Measurements from ENCODE around the gene AOPEP. TPM values are rescaled to one million over a fixed set of nuclear protein-coding genes. Genes with fewer than 3 reads are reported as not detected.

AOPEP gene
- total and polyA plus RNA-seq, 9 of the 15 experiments (the other 6 are each of a cell fraction or from before 2014, with no cell fraction given): 4.5 to 19.3 (median 13.5) TPM

DNA sequence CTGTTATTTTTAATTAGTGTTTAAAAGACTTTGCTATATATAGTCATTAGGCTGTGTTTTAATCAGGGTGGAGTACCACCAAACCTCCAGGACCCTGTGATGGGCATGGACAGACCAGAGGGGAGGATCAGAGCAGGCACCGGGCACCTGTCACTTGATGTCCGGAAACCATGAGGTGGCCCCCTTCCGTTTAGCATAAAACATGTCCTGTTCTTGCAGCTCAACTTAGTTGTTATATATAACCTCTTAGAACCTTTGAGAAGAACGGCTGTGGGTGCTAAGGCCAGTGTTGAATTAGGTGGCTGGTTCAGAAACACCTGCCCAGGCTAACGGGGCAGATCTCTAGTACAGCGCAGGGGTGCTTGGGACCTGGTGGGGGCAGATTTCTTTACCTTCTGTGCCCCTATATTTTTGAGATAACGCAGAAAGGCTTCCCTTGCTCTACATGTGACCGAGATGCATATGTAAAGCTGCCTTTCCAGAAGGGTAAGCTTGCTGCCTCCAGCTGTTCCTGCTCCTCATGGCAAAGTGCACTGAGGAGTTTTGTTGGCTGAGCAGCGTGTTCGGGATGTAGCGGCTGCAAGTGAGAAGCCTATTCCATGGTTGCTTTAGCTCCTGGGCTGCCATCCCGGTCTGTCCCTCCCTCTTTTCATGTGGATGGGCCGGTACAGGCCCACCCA, 335.6 kb downstream of the AOPEP start:
- DNase-seq (ENCODE audit: extremely low read depth in 1 of 4, low spot score in 3 of 4) (no peak), FAIRE-seq (no peak), ATAC-seq (no peak)
- H2AFZ ChIP-seq (ENCODE audit: low read depth, low read length): no peak overlapping the region
- no peak overlapping the region for H3K4me2 ChIP-seq (ENCODE audit: insufficient read depth, low read length)
- CTCF ChIA-PET (ENCODE audit: low intra/inter-chr PET ratio): no interaction called here
- no peak overlapping the region for H3K9ac ChIP-seq (ENCODE audit: insufficient read depth in 1 of 2, low read depth in 2 of 2, low read length in 2 of 2)
- POLR2A ChIA-PET: no interaction called here
- no peaks in the 10 kb centered on the region for H3K9me3 ChIP-seq (replicated peaks; ENCODE audit: control insufficient read depth, insufficient read depth, low read depth, low read length)
- 80% methylated on average over 13 of the region's 13 CpGs for WGBS (ENCODE audit: insufficient coverage, low coverage, missing lambda C conversion rate)
- H3K27ac ChIP-seq (ENCODE audit: extremely low read depth, low read depth, low read length): no peak overlapping the region
- H3K36me3 ChIP-seq (ENCODE audit: control insufficient read depth, insufficient read depth, low read length): peaks cover 9% of the 10 kb centered on the region; the same call in 2 of the 3 replicates
- no TSS peak for BruUV-seq (replicated peaks)
- intact Hi-C loops (cut with micrococcal nuclease): no loop called here
- H3K4me3 ChIP-seq: no peak overlapping the region
- peaks cover 0 to 4% of the 10 kb centered on the region in 2 experiments; a peak in 1 of 5 replicates for H3K4me1 ChIP-seq (replicated peaks in 1 of 2; ENCODE audit: control insufficient read depth in 2 of 2, insufficient read depth in 2 of 2, low read length in 2 of 2)
- H4K20me1 ChIP-seq (replicated peaks; ENCODE audit: control insufficient read depth, insufficient read depth, low read length): no peaks in the 10 kb centered on the region
- H3K27me3 ChIP-seq (ENCODE audit: control insufficient read depth in 2 of 2, insufficient read depth in 2 of 2, low read length in 2 of 2): no peaks in the 10 kb centered on the region
- no peaks in the 10 kb centered on the region for H3K9me1 ChIP-seq (ENCODE audit: control insufficient read depth, insufficient read depth, low read length)
- in situ Hi-C loops (cut with MboI): no loop called here
- TF ChIP-seq CHCHD3 (CRISPR knock-in tag; IDR thresholded peaks at IDR 0.05): no peak
- TF ChIP-seq, protein P1, sequence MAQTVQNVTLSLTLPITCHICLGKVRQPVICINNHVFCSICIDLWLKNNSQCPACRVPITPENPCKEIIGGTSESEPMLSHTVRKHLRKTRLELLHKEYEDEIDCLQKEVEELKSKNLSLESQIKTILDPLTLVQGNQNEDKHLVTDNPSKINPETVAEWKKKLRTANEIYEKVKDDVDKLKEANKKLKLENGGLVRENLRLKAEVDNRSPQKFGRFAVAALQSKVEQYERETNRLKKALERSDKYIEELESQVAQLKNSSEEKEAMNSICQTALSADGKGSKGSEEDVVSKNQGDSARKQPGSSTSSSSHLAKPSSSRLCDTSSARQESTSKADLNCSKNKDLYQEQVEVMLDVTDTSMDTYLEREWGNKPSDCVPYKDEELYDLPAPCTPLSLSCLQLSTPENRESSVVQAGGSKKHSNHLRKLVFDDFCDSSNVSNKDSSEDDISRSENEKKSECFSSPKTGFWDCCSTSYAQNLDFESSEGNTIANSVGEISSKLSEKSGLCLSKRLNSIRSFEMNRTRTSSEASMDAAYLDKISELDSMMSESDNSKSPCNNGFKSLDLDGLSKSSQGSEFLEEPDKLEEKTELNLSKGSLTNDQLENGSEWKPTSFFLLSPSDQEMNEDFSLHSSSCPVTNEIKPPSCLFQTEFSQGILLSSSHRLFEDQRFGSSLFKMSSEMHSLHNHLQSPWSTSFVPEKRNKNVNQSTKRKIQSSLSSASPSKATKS (CRISPR knock-in tag; IDR thresholded peaks at IDR 0.05): no peak
- no peaks in the 10 kb centered on the region for H3K79me2 ChIP-seq (ENCODE audit: control insufficient read depth, insufficient read depth, low read length)

DNA sequence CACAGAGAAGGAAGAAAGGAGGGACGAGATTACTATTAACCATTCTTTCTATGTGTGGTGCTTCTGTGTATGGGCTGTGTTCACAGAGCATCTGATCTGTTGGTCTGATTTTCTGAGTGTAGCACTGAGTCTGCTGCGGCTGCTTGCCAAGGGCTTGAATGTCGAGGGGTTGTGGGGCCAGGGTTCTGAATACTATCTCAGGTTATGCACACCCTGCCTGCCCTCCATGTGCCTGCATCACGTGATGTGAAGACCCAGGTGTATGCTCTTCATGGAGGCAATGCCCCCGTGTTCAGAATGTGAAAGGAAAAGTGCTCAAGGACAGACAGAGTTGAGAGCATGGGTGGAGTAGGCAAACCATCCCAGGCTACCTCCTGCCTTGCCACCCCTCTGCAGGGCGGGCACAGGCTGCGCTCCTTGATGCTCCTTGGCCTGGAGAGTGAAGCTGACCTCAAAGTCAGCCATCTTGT, 336.1 kb downstream of the AOPEP start:
- in situ Hi-C loops (cut with MboI): no loop called here
- WGBS (ENCODE audit: insufficient coverage, low coverage, missing lambda C conversion rate): 63% methylated on average over 7 of the region's 7 CpGs
- FAIRE-seq: no peak
- Histone ChIP-seq H4K20me1 (replicated peaks; ENCODE audit: control insufficient read depth, insufficient read depth, low read length) (no peaks in the 10 kb centered on the region), H3K9ac (ENCODE audit: insufficient read depth in 1 of 2, low read depth in 2 of 2, low read length in 2 of 2) (no peak overlapping the region), H3K4me3 (no peak overlapping the region), H3K36me3 (ENCODE audit: control insufficient read depth, insufficient read depth, low read length) (peaks cover 9% of the 10 kb centered on the region; the same call in 2 of the 3 replicates), H3K27ac (ENCODE audit: extremely low read depth, low read depth, low read length) (no peak overlapping the region), H3K4me1 (replicated peaks in 1 of 2; ENCODE audit: control insufficient read depth in 2 of 2, insufficient read depth in 2 of 2, low read length in 2 of 2) (peaks cover 0 to 4% of the 10 kb centered on the region in 2 experiments; a peak in 1 of 5 replicates), H3K9me1 (ENCODE audit: control insufficient read depth, insufficient read depth, low read length) (no peaks in the 10 kb centered on the region), H3K9me3 (replicated peaks; ENCODE audit: control insufficient read depth, insufficient read depth, low read depth, low read length) (no peaks in the 10 kb centered on the region), H3K27me3 (ENCODE audit: control insufficient read depth in 2 of 2, insufficient read depth in 2 of 2, low read length in 2 of 2) (no peaks in the 10 kb centered on the region), H2AFZ (ENCODE audit: low read depth, low read length) (no peak overlapping the region), H3K79me2 (ENCODE audit: control insufficient read depth, insufficient read depth, low read length) (no peaks in the 10 kb centered on the region), H3K4me2 (ENCODE audit: insufficient read depth, low read length) (no peak overlapping the region)
- TF ChIP-seq SRSF1 (IDR thresholded peaks at IDR 0.05; ENCODE audit: low read depth, low read length): no peak
- no peak for TF ChIP-seq EGR1 (conservative IDR thresholded peaks at IDR 0.05)
- no peak for TF ChIP-seq NCOR1 (IDR thresholded peaks at IDR 0.05)
- no peak for TF ChIP-seq ZC3H11A (IDR thresholded peaks at IDR 0.05; ENCODE audit: low read depth, low read length)
- ChIA-PET POLR2A (no interaction called here), CTCF (ENCODE audit: low intra/inter-chr PET ratio) (no interaction called here)
- intact Hi-C loops (cut with micrococcal nuclease): no loop called here
- no TSS peak for BruUV-seq (replicated peaks)
- no peak for ATAC-seq
- no peak for DNase-seq (ENCODE audit: extremely low read depth in 1 of 4, low spot score in 3 of 4)

All from K562 (cell line).